GM18526 (cell line): ENCODE results near the gene LRPAP1.

Experiments
- POLR2A ChIP-seq: IDR thresholded peaks from 3 replicates; pipeline ENCODE4 v1.6.1; 2011; ENCODE audit not compliant: insufficient read length; ENCODE audit errors: extremely low read depth

Gene LRPAP1

GRCh38 chr4:3517731-3518510 is 14.3 kb downstream of the LRPAP1 start:
- TF ChIP-seq POLR2A: no peak

- no peak for TF ChIP-seq POLR2A
Observed at GRCh38 chr4:3516836-3517730, 15.1 kb downstream of the LRPAP1 start.

GRCh38 chr4:3516061-3516835 is 16.0 kb downstream of the LRPAP1 start:
- TF ChIP-seq POLR2A: no peak

- TF ChIP-seq POLR2A: no peak
Observed at GRCh38 chr4:3515646-3516045, 16.6 kb downstream of the LRPAP1 start.

GRCh38 chr4:3514806-3515501 is 17.3 kb downstream of the LRPAP1 start:
- TF ChIP-seq POLR2A: no peak

- no peak for TF ChIP-seq POLR2A
Observed at GRCh38 chr4:3514221-3514780, 17.9 kb downstream of the LRPAP1 start.

GRCh38 chr4:3513807-3514206 is 18.4 kb downstream of the LRPAP1 start:
- TF ChIP-seq POLR2A: no peak

- TF ChIP-seq POLR2A: no peak
Observed at GRCh38 chr4:3512719-3513118, 19.5 kb downstream of the LRPAP1 start.

- no peak for TF ChIP-seq POLR2A
Observed at GRCh38 chr4:3512279-3512678, 19.9 kb downstream of the LRPAP1 start.

- TF ChIP-seq POLR2A: no peak
Observed at GRCh38 chr4:3511187-3511586, 21.0 kb downstream of the LRPAP1 start.

GRCh38 chr4:3510481-3510880 is 21.7 kb downstream of the LRPAP1 start:
- TF ChIP-seq POLR2A: no peak

GRCh38 chr4:3508542-3508941 is 23.7 kb downstream of the LRPAP1 start:
- TF ChIP-seq POLR2A: no peak

- TF ChIP-seq POLR2A: no peak
Observed at GRCh38 chr4:3505231-3505630, 27.0 kb downstream of the LRPAP1 start.

- no peak for TF ChIP-seq POLR2A
Observed at GRCh38 chr4:3502941-3503936, 29.0 kb downstream of the LRPAP1 start.
